Spleen (tissue), 7 donors: Measurements from ENCODE around the gene ST6GALNAC4.

ENCODE experiments used
- CTCF ChIP-seq, 11 experiments: fragments of 200-600 bp in 7 of 11; fragments of 450-650 bp in 4 of 11; sonication (generic) in 4 of 11; IDR thresholded peaks in 8 of 11; conservative IDR thresholded peaks in 3 of 11; 1 replicate in 7 of 11; 2 replicates in 4 of 11; pipeline versions ENCODE4 v1.4.0 to v1.8.0; 2016 to 2021; ENCODE audit warnings: antibody characterized with exemption in 11 of 11, inconsistent platforms in 4 of 11, mild to moderate bottlenecking in 1 of 11
- POLR2AphosphoS5 ChIP-seq, 3 donors: sonication (generic); formaldehyde crosslinking; IDR thresholded peaks; one replicate each; pipeline ENCODE4 v1.5.1; 2017; ENCODE audit warnings: antibody characterized with exemption in 3 of 3
- donor health status: DM: no; HTN: no; CAD: no; lungs with moderate emphysema.
- donor health status: DM: no; HTN: no; CAD: no.
- donor health status: DM: no; HTN: no; CAD: no.

- TF ChIP-seq POLR2AphosphoS5 (IDR thresholded peaks at IDR 0.05) = peak in 2 of 3 donors; percentile 34
- no peak for TF ChIP-seq CTCF (IDR thresholded peaks at IDR 0.05 in 8 of 11, conservative IDR thresholded peaks at IDR 0.05 in 3 of 11)
Observed at GRCh38 chr9:127865645-127866464, 51.0 kb downstream of the ST6GALNAC4 start.
